Skeletal muscle satellite cell (primary cell): ENCODE results near the gene MRM1.

Source experiments
- H3K27me3 ChIP-seq: 2 replicates; pipeline ENCODE4 v1.7.0; 2013; ENCODE audit warnings: low read length; ENCODE audit not compliant: control insufficient read depth, insufficient read depth
- H3K36me3 ChIP-seq: 2 replicates; pipeline ENCODE4 v1.7.0; 2013; ENCODE audit warnings: mild to moderate bottlenecking, control low read depth, low read length; ENCODE audit not compliant: insufficient read depth
- H3K4me1 ChIP-seq: 2 replicates; pipeline ENCODE4 v1.7.0; 2013; ENCODE audit warnings: low read length; ENCODE audit not compliant: control insufficient read depth, insufficient read depth
- H3K4me2 ChIP-seq: 2 replicates; pipeline ENCODE4 v1.7.0; 2013; ENCODE audit warnings: mild to moderate bottlenecking, low read length
- H3K4me3 ChIP-seq: 2 replicates; pipeline ENCODE4 v1.7.0; 2013; ENCODE audit warnings: low read length
- H3K9ac ChIP-seq: 2 replicates; pipeline ENCODE4 v1.7.0; 2013; ENCODE audit warnings: mild to moderate bottlenecking, low read depth, low read length, moderate library complexity
- H3K9me3 ChIP-seq: replicated peaks from 2 replicates; pipeline ENCODE4 v1.7.0; 2013; ENCODE audit warnings: mild to moderate bottlenecking, control low read depth, low read length

MRM1 gene

GRCh38 chr17:36640836-36641235, 39.5 kb downstream of the MRM1 start:
- peaks cover 88% of the 10 kb centered on the region for H3K27me3 ChIP-seq
- H3K36me3 ChIP-seq, result no peaks in the 10 kb centered on the region
- no peak overlapping the region for H3K4me2 ChIP-seq
- no peak overlapping the region for H3K4me3 ChIP-seq
- no peaks in the 10 kb centered on the region for H3K9me3 ChIP-seq
- H3K9ac ChIP-seq, result no peak overlapping the region
- peaks cover 7% of the 10 kb centered on the region for H3K4me1 ChIP-seq

- Histone ChIP-seq H3K27me3 (peaks cover 90% of the 10 kb centered on the region), H3K4me3 (peak overlapping the region; percentile 68), H3K4me1 (peaks cover 7% of the 10 kb centered on the region), H3K9ac (no peak overlapping the region), H3K36me3 (no peaks in the 10 kb centered on the region), H3K9me3 (no peaks in the 10 kb centered on the region), H3K4me2 (peak overlapping the region; percentile 83)
Observed at GRCh38 chr17:36641331-36641876, 40.0 kb downstream of the MRM1 start.

- Histone ChIP-seq H3K4me3 (peak overlapping the region; percentile 68), H3K36me3 (no peaks in the 10 kb centered on the region), H3K4me2 (peak overlapping the region; percentile 83), H3K27me3 (peaks cover 93% of the 10 kb centered on the region), H3K9me3 (no peaks in the 10 kb centered on the region), H3K4me1 (peaks cover 7% of the 10 kb centered on the region), H3K9ac (no peak overlapping the region)
Observed at GRCh38 chr17:36641877-36642845, 40.8 kb downstream of the MRM1 start.

GRCh38 chr17:36643086-36643685, 41.8 kb downstream of the MRM1 start:
- H3K9me3 ChIP-seq, result no peaks in the 10 kb centered on the region
- H3K27me3 ChIP-seq, result peaks cover 91% of the 10 kb centered on the region
- no peaks in the 10 kb centered on the region for H3K36me3 ChIP-seq
- H3K4me3 ChIP-seq, result no peak overlapping the region
- H3K4me2 ChIP-seq, result no peak overlapping the region
- H3K9ac ChIP-seq, result no peak overlapping the region
- H3K4me1 ChIP-seq, result peaks cover 7% of the 10 kb centered on the region

GRCh38 chr17:36645422-36645821, 44.0 kb downstream of the MRM1 start:
- Histone ChIP-seq H3K4me1 (peaks cover 7% of the 10 kb centered on the region), H3K4me2 (no peak overlapping the region), H3K9ac (no peak overlapping the region), H3K36me3 (no peaks in the 10 kb centered on the region), H3K9me3 (no peaks in the 10 kb centered on the region), H3K27me3 (peaks cover 88% of the 10 kb centered on the region), H3K4me3 (no peak overlapping the region)

GRCh38 chr17:36647636-36648035, 46.3 kb downstream of the MRM1 start:
- peaks cover 78% of the 10 kb centered on the region for H3K27me3 ChIP-seq

GRCh38 chr17:36650096-36650775, 48.9 kb downstream of the MRM1 start:
- Histone ChIP-seq H3K4me3 (no peak overlapping the region), H3K27me3 (peaks cover 76% of the 10 kb centered on the region), H3K4me2 (no peak overlapping the region), H3K9ac (no peak overlapping the region), H3K9me3 (no peaks in the 10 kb centered on the region), H3K36me3 (no peaks in the 10 kb centered on the region), H3K4me1 (no peaks in the 10 kb centered on the region)

More at GRCh38 chr17:36647636-36648035, 46.3 kb downstream of the MRM1 start:
- H3K4me2 ChIP-seq, result no peak overlapping the region
- no peaks in the 10 kb centered on the region for H3K9me3 ChIP-seq
- no peak overlapping the region for H3K4me3 ChIP-seq
- H3K9ac ChIP-seq, result no peak overlapping the region
- no peaks in the 10 kb centered on the region for H3K36me3 ChIP-seq
- H3K4me1 ChIP-seq, result no peaks in the 10 kb centered on the region

- Histone ChIP-seq H3K36me3 (no peaks in the 10 kb centered on the region), H3K9ac (no peak overlapping the region), H3K4me2 (no peak overlapping the region), H3K9me3 (no peaks in the 10 kb centered on the region), H3K27me3 (peaks cover 81% of the 10 kb centered on the region), H3K4me3 (no peak overlapping the region), H3K4me1 (no peaks in the 10 kb centered on the region)
Observed at GRCh38 chr17:36653374-36653773, 52.0 kb downstream of the MRM1 start.

- Histone ChIP-seq H3K4me2 (no peak overlapping the region), H3K4me1 (no peaks in the 10 kb centered on the region), H3K9me3 (no peaks in the 10 kb centered on the region), H3K36me3 (no peaks in the 10 kb centered on the region), H3K9ac (no peak overlapping the region), H3K4me3 (no peak overlapping the region), H3K27me3 (peaks cover 81% of the 10 kb centered on the region)
Observed at GRCh38 chr17:36653856-36654255, 52.5 kb downstream of the MRM1 start.

- H3K36me3 ChIP-seq, result no peaks in the 10 kb centered on the region
- peaks cover 84% of the 10 kb centered on the region for H3K27me3 ChIP-seq
- no peaks in the 10 kb centered on the region for H3K9me3 ChIP-seq
- no peak overlapping the region for H3K4me3 ChIP-seq
- H3K4me1 ChIP-seq, result no peaks in the 10 kb centered on the region
- H3K9ac ChIP-seq, result no peak overlapping the region
- H3K4me2 ChIP-seq, result no peak overlapping the region
Observed at GRCh38 chr17:36655726-36656125, 54.3 kb downstream of the MRM1 start.

- Histone ChIP-seq H3K27me3 (peaks cover 84% of the 10 kb centered on the region), H3K4me1 (no peaks in the 10 kb centered on the region), H3K4me3 (no peak overlapping the region), H3K9me3 (no peaks in the 10 kb centered on the region), H3K9ac (no peak overlapping the region), H3K36me3 (no peaks in the 10 kb centered on the region), H3K4me2 (peak overlapping the region; percentile 59)
Observed at GRCh38 chr17:36657390-36657762, 56.0 kb downstream of the MRM1 start.
